Measurements from ENCODE around the gene MICB.
"Not testable (repeated sequence)": the region's sequence is repeated elsewhere in the genome, so short reads cannot be mapped to it uniquely, and the experiment has no call there.

Gene MICB

DNA sequence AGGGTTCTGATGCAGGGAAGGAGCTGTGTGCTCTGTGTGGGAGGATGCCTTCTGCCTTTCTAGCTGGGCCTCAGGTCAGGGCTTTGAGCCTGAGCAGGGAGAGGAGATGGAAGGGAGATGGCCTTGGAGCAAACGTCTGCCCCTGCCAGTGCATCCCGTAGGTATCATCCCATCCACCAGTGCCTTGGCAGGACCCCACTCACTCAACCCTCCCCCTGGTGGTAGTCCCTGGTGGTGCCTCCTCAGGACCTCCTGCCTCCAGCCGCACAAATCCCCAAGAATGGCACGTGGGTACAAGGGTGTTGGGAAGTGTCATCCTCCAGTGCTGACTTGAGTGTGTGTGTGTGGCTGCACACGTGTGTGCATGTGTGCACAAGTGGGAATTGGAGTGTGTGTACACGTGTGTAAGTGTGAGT lies 23.1 kb upstream of the MICB start:
- no peak for DNase-seq (ENCODE audit: low read depth in 2 of 2)

DNA sequence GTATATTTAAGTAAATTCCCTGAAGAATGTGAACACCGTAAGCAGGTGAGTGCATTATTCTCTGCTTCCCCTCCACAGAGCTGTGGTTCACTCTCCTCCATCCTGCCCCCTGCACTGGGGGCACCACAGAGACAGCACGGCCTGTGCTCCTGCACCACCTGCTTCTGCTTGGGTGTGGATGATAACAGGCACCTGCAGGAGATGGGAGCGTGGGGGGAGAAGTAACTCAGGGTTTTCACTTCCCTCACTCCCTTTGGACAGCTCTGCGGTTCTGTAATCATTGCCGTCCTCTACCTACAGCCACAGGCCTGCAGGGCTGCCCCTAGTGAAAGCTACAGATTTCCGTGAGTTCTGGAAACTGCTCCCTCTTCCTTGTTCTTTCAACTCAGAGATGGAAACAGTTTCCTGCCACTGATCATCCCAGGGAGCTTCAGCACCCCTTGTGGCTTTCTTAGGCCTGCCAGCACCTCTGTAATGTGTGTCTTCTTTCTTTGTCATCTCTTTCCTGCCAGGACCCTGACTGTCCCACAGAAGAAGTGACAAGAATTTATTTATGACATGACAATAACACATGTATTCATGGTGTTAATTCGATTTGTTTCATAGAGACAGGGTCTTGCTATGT lies 21.3 kb upstream of the MICB start:
- DNase-seq (ENCODE audit: low read depth in 2 of 2), result no peak

- no peak for DNase-seq (ENCODE audit: low read depth in 2 of 2)
Measured at GRCh38 chr6:31477521-31477920, 20.4 kb upstream of the MICB start.

DNA sequence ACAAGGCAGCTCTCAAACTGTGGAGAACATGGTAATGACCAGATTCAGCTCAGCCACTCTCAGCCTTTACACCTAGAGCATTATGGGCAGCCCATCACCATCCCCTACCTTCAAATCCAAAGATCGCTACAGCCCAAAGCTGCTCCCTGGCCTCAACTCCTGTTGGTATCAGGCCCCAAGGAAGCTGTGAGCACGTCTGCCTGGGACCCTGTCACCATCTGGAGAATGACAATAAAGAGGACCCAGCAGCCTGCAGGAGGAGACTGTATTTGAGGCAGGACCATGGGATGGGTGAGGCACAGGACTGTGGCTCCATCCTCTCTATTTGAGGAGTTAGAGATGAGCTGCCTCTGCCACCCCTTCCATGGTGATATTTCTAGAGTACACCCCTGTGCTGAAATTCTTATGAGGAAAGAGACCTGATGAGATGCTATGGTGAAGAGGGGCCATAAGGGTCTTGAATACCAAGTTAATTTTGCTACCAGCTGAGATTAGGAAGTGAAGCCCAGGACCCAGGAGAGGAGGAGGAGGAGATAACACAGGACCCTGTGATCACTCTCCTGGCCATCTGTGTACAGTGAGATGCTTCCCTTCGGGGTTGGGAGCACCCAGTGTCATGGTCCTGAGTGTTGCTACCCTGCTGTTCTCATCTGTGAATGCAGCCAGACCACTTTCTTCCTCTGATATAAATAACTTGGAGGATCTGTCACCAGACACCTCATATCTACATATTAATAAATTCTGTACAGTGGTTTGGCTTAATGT lies 19.6 kb upstream of the MICB start:
- no peak for DNase-seq (ENCODE audit: low read depth in 2 of 2)

DNA sequence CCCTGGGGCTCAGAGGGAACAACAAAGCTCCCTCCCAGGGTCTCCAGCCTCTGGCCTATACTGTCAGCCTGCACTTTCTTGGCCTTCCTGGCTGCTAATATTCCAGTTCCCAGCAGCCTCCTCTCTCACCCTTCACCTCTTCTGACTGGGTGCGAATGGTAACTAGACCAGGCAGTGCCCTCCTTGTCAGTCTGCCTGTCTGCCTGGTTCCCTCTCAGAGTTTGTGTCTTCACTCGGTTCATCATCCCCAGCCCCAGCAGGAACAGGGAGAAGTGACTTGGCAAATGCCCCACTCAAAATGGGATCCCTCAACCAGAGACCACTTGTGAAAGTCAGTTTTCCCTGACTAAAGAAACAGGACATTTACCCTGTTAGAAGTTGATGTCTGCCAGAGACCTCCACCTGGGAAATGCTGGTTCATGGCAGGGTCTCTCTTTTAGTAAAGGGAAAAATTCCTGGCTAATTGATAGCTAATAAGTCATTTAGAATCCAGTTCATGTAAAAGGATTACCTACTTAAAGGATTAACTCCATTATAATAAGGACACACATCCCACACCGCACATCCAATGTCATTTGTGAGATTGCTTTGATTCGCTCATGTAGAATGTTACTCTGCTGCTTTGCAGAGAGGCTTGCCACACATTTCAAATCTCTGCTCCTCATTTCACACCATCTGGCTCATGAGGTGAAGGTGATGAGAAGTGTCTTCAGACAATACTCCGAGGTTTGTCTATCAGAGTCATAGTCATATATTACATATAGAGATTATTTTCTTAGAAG lies 18.6 kb upstream of the MICB start:
- DNase-seq (ENCODE audit: low read depth in 2 of 2), result no peak

DNA sequence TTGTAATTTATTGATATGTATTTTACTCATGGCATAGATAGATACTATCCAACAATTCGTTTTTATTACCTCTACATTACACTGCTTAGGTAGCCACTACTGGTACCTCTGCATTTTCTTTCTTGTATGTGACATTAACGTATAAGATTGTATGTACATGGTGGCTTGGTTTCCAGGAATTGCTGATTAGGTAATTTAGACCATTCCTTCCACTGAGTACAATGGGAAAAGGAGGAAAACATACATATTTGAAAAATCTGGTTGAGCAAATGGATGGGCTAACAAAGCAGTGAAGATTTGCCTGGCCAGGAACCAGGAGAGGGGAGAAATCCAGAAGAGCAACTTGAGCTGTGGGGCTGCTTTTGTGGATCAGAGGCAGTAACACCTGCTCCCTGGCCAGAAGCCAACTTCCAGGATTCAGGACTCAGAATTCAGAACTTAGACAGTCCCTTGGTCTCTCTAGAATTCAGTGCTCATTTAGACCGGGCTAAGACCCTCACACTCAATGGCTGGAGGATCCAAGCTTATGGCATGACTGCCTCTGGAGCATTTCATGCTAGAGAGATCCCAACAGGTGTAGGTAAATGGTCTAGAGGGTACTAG lies 17.9 kb upstream of the MICB start:
- no peak for DNase-seq (ENCODE audit: low read depth in 2 of 2)

DNA sequence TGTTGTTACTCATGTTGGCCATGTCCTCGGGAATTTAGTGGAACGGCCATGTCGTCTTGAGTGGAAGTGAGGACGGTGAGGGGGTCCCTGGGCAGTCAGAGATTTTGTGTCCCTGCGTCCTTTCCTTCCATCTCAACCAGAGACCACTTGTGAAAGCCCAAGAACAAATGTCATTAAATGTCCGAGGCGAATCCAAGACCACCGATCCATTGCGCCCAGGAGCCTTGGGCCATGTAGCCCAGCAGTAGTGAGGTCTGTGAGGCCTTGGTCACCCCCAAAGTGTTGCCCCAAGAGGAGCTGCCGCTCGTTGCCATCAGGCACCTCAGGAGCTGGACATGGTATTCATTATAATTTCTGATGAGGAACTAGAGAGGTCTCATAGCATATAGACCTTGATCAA lies 17.4 kb upstream of the MICB start:
- no peak for DNase-seq (ENCODE audit: low read depth in 2 of 2)

DNA sequence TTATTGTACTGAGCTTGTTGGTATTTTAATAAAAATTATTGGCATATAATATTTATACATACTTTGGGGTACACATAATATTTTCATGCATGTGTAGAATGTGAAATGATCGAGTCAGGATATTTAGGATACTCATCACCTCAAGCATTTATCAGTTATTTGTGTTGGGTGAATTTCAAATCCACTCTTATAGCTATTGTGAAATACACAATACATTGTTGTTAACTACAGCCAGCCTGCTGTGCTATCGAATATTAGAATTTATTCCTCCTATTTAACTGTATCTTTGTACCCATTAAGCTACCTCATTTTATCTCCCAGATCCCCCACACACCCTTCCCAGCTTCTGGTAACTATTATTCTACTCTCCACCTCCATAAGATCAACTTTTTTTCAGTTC lies 14.6 kb upstream of the MICB start:
- DNase-seq (ENCODE audit: low read depth in 2 of 2), result no peak

GRCh38 chr6:31485055-31485454 lies 12.9 kb upstream of the MICB start:
- DNase-seq (ENCODE audit: low read depth in 2 of 2), result no peak

DNA sequence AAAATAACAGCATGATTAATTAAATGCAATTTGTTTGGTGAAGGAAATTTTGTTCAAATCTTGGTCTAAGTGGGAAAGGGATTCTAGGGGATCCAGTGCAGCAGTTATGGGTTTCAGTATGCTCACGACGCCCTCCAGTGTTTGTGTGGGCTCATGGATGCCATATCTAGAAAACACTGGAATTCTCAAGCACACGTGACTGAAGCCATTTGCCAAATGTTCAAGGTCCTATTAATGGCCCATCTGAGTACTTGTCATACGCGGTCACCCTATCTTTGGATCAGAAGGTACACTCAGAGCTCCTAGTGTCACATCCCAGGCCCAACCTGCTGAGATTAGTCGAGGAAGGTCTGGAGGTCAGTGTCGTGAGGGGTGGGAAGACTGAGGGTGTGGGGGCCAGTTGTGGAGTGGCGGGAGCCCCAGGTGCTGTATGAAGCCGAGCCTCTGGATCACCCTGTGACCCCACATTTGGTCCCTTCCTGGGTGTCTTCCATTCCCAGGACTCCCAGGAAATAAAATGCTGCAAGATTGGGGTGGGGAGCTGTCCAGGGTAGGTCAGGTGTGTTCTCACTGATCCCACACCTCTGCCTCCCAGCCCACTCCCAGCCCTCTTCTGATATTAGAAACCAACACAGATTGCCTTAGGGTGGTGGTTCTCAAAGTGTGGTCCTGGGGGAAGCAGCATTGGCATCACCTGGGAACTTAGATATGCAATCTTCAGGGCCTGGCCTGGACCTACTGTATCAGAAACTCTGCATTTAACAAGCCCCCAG lies 11.7 kb upstream of the MICB start:
- DNase-seq (ENCODE audit: low read depth in 2 of 2), result not testable (repeated sequence)

GRCh38 chr6:31487674-31488073 lies 10.3 kb upstream of the MICB start:
- not testable (repeated sequence) for DNase-seq (ENCODE audit: low read depth in 2 of 2)

DNA sequence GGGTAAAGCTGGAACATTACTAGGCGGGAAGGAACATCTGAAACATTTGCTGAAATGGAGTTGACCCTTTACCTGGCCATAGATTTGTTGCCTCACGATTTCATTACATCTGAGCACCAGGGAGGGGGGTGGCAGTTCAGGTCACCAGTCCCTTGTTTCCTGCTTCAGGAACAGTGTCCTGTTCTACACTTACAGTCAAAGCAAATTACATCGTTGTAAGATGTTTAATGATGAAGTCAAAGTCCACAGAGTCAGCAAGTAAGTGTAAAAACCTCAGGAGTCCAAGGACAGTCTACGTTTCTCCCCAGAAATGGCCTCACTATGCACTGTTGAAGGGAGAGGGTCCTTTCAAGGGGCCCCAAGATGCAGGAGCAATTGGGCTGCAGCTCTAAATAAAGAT lies 8.9 kb upstream of the MICB start:
- no peak for DNase-seq (ENCODE audit: low read depth in 2 of 2)

- DNase-seq (ENCODE audit: low read depth in 2 of 2), result no peak
Measured at GRCh38 chr6:31490115-31490873, 7.7 kb upstream of the MICB start.

GRCh38 chr6:31493550-31493874 lies 4.4 kb upstream of the MICB start:
- not testable (repeated sequence) for DNase-seq (ENCODE audit: low read depth in 2 of 2)

- peak; percentile 46 to 54 for DNase-seq (ENCODE audit: low read depth in 2 of 2)
Measured at GRCh38 chr6:31493875-31494694, 3.9 kb upstream of the MICB start.

- no peak for DNase-seq (ENCODE audit: low read depth in 2 of 2)
Measured at GRCh38 chr6:31495580-31495979, 2.4 kb upstream of the MICB start.

DNA sequence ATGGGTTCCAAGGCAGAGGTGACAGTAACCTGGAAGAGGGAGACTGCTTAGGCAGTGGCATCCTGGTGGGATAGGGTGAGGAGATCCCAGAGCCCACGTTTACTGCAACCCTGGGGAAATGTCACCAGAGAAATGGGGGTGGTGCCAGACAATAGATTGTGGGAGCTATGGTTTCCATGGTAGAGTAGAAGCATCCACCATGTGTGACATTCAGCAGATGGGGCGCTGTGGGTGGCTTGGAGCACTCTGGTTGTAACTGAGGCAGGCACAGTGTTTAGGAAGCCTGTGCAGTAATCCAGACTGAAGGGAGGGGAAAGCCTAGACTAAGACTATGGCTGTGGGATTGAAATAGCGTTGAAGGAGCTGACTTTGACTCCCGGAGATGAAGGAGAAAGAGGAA lies 1.1 kb upstream of the MICB start:
- DNase-seq (ENCODE audit: low read depth in 2 of 2), result not testable (repeated sequence)

DNA sequence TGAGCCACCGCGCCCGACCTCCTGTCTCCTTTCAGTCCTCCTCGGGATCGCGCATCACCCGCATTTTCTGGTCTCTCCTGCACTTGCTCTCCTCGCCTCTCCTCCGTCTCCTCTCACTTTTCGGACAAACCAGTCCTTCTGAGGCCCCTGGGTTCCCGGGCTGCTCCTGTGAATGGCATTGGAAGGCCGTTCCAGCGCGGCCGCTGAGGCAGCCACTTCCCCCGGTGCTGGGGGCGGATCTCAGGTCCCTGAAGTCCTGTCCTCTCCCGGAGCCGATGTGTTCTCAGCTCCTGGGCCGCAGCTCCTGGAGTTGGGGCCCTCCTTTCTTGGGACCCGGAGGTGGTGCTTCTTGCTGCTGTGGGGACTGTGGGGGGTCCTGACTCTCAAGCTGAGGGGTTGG lies 803 bp downstream of the MICB start:
- DNase-seq (ENCODE audit: low read depth in 2 of 2), result no peak

GRCh38 chr6:31499648-31500047 lies 1.7 kb downstream of the MICB start:
- DNase-seq (ENCODE audit: low read depth in 2 of 2), result not testable (repeated sequence)

- DNase-seq (ENCODE audit: low read depth in 2 of 2), result no peak
Measured at GRCh38 chr6:31502586-31502985, 4.6 kb downstream of the MICB start.
